SK-N-SH (cell line): ENCODE results near the gene IFI6.

ENCODE experiments used
- EP300 ChIP-seq, 2 experiments: IDR thresholded peaks; 2 replicates each; pipeline versions ENCODE4 v1.4.0 to v1.6.1; 2012; ENCODE audit warnings: borderline replicate concordance in 1 of 2, low read depth in 1 of 2, low read length in 1 of 2
- FOSL2 ChIP-seq: IDR thresholded peaks from 2 replicates; pipeline ENCODE4 v1.4.0; 2012; ENCODE audit warnings: low read depth, mild to moderate bottlenecking, moderate library complexity, borderline replicate concordance
- POLR2AphosphoS5 ChIP-seq: IDR thresholded peaks from 2 replicates; pipeline ENCODE4 v1.6.1; 2012; ENCODE audit warnings: low read depth, low read length
- SMC3 ChIP-seq: IDR thresholded peaks from 2 replicates; pipeline ENCODE4 v1.6.1; 2012; ENCODE audit warnings: low read depth, low read length, improper control_type of control experiment
- TF ChIP-seq, protein P1 (sequence below): fragments of 200-600 bp; sonication (generic); IDR thresholded peaks from 2 replicates; pipeline ENCODE4 v1.6.1; 2017; ENCODE audit warnings: antibody characterized with exemption, mild to moderate bottlenecking, moderate library complexity

DNA sequence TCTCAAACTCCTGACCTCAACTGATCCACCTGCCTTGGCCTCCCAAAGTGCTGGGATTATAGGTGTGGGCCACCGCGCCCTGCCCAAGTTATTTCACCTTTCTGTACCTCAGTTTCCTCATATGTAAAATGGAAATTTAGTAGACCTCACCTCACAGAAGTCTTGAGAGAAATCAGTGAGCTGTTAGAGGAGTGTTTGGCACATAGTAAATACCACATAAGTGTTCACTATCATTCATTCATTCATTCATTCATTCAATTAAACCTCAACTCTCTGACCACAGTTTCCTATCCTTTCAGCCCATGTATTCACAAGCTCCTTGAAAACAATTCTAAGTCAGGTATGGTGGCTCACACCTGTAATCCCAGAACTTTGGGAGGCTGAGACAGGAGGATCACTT, 33.2 kb downstream of the IFI6 start:
- TF ChIP-seq FOSL2 (no peak), SMC3 (no peak), POLR2AphosphoS5 (no peak), EP300 (IDR thresholded peaks at IDR 0.05; ENCODE audit: borderline replicate concordance in 1 of 2, low read depth in 1 of 2, low read length in 1 of 2) (no peak)
- TF ChIP-seq, protein P1, sequence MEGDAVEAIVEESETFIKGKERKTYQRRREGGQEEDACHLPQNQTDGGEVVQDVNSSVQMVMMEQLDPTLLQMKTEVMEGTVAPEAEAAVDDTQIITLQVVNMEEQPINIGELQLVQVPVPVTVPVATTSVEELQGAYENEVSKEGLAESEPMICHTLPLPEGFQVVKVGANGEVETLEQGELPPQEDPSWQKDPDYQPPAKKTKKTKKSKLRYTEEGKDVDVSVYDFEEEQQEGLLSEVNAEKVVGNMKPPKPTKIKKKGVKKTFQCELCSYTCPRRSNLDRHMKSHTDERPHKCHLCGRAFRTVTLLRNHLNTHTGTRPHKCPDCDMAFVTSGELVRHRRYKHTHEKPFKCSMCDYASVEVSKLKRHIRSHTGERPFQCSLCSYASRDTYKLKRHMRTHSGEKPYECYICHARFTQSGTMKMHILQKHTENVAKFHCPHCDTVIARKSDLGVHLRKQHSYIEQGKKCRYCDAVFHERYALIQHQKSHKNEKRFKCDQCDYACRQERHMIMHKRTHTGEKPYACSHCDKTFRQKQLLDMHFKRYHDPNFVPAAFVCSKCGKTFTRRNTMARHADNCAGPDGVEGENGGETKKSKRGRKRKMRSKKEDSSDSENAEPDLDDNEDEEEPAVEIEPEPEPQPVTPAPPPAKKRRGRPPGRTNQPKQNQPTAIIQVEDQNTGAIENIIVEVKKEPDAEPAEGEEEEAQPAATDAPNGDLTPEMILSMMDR: no peak
